HG03135 (cell line): ENCODE data around the gene TKT.
"Not testable (repeated sequence)": the region's sequence is repeated elsewhere in the genome, so short reads cannot be mapped to it uniquely, and the experiment has no call there.

ENCODE experiments used
- ATAC-seq: cut with Tn5 transposase; IDR thresholded peaks from one replicate; pipeline ENCODE4 v1.9.1; 2021; ENCODE audit warnings: mild to moderate bottlenecking, moderate library complexity; ENCODE audit not compliant: unreplicated experiment

Gene TKT, protein sequence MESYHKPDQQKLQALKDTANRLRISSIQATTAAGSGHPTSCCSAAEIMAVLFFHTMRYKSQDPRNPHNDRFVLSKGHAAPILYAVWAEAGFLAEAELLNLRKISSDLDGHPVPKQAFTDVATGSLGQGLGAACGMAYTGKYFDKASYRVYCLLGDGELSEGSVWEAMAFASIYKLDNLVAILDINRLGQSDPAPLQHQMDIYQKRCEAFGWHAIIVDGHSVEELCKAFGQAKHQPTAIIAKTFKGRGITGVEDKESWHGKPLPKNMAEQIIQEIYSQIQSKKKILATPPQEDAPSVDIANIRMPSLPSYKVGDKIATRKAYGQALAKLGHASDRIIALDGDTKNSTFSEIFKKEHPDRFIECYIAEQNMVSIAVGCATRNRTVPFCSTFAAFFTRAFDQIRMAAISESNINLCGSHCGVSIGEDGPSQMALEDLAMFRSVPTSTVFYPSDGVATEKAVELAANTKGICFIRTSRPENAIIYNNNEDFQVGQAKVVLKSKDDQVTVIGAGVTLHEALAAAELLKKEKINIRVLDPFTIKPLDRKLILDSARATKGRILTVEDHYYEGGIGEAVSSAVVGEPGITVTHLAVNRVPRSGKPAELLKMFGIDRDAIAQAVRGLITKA

DNA sequence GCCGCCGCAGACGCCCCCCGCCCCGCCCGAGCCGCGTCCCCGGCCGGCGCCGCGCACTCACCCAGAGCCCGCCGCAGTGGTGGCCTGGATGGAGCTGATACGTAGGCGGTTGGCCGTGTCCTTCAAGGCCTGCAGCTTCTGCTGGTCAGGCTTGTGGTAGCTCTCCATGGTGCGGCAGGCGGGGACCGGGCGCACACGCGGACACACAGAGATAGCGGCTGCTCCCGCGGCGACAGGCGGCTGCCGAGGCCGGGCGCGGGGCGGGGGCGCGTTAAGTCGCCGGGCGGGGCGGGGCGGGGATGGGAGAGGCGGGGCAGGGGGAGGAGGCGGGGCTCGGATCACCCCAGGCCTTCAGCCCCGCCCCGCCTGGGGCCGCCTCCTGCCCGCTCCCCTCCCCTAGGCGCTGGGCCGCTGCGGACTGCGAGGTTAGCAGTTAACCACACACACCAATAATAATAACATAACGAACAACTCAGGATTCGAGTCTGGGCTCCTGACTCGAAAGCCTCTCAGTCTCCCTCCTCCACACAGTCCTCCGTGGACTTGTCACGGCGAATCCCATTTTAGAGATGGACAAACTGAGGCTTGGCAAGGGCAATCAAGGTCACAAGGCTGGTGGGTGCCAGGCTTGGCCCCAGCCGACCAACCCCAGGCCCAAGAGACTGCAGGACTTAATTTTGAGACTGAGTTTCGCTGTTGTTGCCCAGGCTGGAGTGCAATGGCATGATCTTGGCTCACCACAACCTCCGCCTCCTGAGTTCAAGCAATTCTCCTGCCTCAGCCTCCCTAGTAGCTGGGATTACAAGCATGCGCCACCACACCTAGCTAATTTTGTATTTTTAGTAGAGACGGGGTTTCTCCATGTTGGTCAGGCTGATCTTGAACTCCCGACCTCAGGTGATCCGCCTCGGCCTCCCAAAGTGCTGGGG lies at the start of gene TKT:
TKT (minus strand) TSS at position 248 of the 929 bp plus-strand sequence; CDS start at position 168, 80 bp downstream.
- peak; percentile 47 for ATAC-seq

DNA sequence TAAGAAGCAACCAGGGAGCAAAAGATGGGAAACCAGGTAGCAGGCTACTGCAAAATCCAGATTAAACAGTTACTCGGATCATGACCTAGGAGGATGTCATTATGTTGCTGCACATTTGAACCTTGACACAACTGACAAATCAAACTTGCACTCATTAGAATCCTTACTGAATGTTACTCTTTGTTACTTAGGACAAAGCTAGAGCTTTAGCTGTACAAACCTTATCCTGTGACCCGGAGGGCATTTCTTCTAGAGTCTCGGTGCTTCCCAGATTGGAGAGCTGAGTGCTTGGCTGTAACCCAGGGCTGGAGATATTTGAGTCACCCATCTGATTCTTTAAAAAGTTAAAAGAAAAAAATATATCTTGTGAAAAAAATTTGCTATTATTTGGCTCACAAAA lies 48.1 kb upstream of the TKT start:
- no peak for ATAC-seq

DNA sequence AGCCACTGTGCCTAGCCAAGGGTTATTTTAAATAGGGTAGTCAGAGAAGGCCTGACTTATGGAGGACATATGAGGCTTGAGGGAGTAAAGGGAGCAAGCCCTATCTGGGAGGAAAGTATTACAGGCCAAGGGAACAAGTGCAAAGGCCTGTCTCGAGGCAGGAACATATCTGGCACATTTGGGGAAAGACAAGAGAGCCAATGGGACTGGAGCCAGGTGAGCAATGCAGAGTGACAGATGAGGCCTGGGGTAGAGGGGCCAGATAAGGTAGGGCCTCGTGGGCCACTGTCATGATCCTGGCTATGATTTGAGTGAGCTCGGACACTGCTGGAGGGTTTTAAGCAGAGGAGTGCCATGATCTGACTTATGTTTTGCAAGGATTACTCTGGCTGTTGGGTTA lies 47.7 kb upstream of the TKT start:
- ATAC-seq = no peak

DNA sequence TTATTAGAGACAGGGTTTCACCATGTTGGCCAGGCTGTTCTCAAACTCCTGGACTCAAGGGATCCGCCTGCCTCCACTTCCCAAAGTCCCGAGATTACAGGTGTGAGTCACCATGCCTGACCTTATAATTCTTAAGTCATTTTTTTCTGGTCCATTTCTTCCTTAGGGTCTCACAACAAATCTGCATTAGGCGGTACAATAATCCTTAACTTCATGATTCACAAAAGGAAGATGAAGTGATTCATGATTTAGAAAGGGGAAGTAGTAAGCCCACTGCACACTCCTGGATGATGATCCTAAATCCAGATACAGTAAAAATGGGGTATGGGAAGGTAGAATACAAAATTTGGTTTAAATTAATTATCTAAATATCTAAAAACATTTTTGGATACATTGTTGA lies 45.0 kb upstream of the TKT start:
- ATAC-seq = no peak

DNA sequence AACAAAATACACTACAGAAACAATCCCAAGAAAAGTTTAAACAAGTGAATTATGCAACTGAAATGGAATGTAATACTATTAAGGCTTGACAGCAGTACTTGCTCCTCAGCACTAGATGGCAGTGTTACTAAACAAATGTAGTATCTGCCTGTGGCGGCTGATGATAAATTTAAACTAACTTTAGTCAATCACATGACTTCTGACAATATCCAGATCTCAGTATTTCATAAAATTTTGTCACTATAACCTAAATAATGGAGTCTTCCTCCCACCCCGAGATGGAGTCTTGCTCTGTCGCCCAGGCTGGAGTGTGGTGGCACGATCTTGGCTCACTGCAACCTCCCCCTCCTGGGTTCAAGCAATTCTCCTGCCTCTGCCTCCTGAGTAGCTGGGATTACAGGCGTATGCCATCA lies 43.8 kb upstream of the TKT start:
- peak; percentile 58 for ATAC-seq

DNA sequence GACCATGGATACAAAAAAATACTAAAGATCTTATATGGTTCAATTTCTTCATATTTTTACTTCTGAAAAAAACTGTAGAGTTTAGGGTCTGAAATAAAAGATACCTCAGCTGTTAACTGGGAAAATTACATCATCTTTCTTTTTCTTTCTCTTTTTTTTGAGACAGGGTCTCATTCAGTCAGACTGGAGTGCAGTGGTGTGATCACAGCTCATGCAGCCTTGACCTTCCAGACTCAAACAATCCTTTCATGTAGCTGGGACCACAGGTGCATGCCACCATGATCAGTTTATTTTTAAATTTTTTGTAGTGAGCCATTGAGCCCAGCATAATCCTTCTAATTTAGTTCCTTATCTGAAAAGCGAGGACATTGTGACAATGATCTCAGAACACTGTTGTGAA lies 39.6 kb upstream of the TKT start:
- no peak for ATAC-seq

DNA sequence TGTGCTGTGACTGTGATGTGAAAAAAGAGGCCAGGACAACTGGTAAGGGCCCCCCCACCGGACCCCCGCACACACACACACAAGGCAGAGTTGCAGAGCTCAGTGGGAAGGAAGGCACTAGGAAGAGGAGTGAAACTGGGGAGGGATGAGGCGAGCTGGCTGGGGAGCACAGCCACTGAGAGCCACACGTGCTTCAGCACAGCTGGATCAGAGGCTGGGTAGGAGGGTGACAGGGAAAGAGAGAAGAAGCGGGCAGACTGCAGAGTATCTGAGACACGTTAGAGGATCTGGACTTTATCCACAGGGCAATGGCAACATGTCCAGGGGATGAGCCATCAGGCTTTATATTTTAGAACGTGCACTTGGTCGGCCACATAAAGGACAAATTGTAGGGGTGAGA lies 38.0 kb upstream of the TKT start:
- ATAC-seq = no peak

DNA sequence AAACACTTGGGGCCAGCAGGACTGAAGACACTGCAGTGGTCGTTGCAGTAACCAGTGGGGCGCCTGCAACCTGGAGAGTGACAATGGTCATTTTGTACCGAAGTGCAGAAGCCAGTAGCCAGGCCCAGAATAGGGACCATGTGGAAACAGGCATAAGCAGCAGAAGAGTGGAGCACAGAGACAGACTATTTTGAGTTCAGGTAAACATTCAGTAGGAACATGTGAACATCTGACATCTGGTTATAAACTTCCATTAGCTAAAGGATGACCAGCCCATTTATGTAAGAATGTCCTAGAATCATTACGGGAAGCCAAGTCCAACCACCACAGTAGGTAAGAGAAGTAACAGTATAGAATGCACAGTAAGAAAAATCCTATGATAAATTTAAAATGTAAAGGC lies 32.4 kb upstream of the TKT start:
- no peak for ATAC-seq

DNA sequence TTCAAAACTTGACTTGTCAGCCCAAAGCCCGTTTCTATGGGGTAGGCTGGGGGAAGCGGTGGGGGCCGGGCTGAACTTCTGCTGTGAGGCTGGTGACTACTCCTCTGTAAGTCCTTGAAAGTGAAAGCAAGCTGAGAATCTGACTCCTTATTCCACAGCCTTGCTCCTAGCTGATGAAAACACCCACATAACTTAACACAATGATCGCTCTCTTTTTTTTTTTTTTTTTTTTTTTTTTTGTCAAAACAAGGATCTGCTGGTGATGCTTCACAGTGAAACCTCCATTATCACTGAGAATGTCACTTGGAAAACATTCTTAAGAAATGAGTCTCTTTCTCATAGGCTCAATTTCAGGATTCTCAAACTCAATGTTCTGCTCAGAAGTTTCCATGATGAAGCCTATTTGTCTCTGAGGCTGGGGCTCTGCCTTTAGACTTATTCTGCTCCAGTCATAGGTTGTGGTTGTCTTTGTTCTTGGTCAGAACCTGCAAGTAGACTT lies 31.4 kb upstream of the TKT start:
- ATAC-seq = no peak

DNA sequence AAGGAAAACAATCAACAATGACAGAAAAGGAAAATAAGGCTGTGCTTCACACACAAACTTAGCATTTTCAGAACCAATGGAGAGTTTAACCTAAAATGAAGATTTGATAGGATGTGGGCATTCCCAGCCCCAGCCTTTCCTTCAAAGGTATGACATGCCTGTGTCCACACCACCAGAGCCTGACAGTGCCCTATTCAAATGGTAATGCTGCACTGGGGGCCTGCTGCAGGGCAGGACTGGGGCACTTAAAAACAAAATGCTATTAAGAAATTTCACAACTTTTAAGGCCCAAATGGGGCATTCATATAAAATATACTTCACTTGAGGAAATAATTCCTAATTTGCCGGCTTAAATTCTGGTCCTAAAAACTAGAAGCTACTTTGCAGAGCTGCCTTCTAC lies 30.9 kb upstream of the TKT start:
- no peak for ATAC-seq

DNA sequence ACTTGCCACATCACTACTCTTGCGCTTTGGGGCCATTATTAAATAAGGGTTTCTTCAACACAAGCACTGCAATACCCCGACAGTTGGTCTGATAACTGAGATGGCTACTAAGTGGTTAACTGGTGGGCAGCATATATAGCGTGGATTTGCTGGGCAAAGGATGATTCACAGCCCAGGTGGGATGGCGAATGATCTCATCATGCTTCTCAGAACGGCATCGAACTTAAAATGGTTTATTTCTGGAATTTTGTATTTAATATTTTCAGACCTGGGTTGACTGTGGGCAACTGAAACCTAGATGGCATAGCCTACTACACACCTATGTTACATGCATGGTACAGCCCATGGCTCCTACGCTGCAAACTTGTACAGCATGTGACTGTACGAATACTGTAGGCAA lies 26.8 kb upstream of the TKT start:
- no peak for ATAC-seq

DNA sequence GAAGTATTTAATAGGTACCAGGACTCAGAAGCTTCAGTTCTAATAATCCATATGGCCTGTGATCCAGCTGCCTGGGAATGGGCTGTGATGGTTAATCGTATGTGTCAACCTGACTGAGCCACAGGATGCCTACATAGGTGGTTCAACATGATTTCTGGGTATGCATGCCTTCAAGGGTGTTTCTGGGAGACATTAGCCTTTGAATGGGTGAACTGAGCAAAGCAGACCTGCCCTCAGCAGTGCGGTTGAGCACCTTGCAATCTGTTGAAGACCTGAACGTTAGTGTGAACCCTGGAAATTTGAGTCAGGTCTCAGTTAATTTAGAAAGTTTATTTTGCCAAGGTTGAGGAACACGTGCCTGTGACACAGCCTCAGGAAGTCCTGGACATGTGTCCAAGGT lies 22.8 kb upstream of the TKT start:
- no peak for ATAC-seq

DNA sequence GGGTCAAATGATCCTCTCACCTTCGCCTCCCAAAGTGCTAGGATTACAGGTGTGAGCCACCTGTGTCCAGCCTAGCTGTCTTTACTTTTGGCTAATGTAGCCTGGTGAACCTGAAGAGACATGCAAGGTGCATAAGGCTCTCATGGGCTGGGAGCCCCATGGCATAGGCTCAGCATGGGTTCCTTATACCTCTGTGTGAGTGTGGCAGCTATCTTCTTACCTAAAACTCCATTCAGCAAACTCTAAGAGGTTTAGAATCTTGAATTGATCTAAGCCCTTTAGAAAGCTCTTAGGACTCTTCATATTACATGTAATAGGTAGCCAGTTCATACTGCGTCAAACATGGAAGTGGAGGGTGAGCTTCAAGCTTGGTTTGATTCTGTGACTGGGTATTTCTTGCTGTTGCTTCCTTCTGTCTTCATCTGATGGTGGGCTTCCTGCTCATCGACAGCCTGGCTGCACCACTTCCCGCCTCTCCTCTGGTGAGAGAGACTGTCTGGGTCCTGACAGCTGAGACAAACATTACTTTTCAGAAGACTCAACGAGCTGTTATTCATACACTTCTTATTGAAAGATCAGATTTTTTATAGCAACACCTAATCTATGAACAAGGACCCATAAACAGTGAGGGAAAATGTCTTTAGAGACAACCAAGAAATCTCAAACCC lies 19.2 kb upstream of the TKT start:
- no peak for ATAC-seq

DNA sequence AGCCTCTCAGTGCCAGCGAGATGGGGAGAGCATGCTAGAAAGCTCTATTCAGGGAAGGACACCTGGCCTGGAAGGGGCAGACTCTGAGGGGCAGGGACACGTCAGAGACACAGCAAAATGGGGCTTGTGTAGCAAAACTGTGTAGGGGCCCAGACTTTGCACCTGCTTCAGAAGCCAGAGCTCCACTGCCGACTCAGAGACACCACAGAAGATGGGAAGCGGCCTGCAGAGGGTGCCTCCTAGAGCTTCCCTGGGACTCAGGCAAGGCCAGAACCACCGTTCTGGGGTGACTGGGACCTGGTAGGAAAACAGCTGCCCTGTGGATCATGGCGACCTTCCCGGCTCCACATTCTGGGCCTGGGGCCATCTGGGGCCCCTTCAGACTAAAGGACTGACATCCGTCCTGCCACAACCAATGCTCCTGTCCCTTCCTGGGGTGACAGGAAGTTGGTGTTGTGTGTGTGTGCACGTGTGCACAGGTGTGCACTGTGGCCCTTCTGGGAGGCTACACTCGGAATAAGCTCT lies 17.4 kb upstream of the TKT start:
- ATAC-seq = no peak

DNA sequence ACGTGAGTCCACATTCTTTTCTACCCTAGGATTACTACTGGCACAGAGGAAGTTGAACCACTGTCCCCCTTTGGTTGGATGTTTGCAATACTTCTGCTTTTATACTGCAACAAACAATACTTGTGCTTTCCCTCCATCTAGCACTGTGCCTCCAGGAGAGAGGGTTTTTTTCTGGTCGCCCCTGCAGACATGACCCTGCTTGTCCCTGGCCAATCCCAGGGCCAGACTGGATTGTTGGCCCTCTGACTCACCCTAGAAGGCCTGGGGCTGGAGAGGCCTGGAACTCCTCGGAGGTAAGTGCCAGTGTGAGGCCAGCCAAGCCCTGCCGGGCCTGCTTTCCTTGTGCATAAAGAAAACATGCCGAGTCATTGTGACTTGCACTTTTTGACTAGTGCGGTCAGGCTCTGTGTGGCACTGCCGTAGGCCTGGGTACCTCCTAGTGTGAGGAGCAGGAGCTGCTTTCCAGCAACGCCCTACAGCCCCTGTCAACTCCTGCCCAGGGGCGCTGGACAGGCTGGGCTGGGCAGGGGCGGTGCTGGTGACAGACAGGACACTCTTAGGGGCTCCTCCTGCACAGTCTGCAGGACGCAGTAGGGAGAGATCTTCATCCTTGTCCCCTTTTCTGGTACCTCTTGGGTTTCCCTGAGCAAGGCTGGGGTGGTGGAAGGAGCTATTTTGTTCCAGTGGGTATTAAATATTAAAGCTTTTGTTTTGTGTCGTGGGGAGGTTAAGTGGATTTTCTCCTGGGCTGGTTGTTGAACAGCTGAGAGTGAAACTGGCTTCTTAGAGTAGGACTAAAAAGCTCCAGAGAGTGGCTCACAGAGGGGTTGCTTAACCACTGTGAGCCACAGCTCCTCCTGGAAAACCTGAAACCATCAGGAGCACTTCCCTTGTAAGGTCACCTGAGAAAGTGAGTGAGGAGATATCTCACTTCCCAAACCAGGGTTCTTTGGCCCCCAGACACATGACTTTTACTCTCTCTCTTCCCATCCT lies 14.4 kb upstream of the TKT start:
- peak; percentile 53 for ATAC-seq

DNA sequence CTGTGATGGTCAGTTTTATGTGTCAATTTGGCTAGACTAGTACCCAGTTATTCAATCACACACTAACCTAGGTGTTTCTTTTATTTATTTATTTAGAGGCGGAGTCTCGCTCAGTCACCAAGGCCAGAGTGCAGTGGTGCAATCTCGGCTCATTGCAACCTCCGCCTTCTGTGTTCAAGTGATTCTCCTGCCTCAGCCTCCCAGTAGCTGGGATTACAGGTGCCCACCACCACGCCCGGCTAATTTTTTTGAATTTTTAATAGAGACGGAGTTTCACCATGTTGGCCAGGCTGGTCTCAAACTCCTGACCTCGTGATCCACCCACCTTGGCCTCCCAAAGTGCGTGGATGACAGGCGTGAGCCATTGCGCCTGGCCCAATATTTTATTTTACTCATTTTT lies 13.4 kb upstream of the TKT start:
- ATAC-seq = not testable (repeated sequence)

DNA sequence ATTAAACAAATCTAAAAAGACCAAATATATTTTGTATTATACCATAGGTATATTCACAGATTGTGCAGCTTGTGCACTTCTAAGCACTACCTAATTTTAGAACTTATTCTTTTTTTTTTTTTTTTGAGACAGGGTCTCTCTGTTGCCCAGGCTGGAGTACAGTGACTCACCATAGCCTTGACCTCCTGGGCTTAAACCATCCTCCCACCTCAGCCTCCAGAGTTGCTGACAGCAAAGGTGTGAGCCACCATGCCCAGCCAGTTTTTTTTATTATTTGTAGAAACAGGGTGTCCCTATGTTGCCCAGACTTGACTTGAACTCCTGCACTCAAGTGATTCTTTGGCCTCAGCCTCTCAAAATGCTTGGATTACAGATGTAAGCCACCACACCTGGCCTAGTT lies 11.9 kb upstream of the TKT start:
- ATAC-seq = no peak

DNA sequence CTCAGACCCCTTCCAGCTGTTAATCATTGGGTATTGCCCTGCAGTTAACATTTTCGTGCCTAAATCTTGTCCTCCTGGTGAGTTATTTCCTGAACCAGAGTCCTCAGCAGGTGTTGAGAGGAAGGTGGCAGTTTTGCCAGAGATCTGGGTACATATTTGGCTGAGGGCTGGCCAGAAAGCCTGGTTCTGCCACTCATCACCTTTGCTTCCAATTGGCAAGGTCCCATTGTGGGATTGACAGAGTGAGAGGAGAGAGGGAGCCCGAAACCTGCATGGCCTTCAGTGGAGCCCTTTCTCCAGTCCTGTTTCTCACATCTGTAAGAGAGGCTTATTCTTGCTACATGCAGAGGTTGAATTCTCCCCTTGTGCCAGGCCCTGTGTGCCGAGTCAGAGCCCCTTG lies 8.9 kb upstream of the TKT start:
- ATAC-seq = no peak

DNA sequence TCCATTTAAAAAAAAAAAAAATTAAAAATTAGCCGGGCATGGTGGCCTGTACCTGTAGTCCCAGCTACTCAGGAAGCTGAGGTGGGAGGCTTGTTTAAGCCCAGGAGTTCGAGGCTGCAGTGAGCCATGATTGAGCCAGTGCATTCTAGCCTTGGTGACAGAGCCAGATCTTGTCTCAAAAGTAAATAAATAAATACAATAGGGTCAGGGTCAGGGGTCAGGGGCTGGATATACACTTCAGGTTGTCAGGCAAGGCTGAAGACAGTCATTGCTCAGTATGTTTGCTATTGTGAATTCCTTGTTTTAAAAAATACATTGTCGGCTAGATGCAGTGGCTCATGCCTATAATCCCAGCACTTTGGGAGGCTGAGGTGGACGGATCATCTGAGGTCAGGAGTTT lies 8.1 kb upstream of the TKT start:
- no peak for ATAC-seq
